Heart right ventricle (tissue), 16 donors: Measurements from ENCODE around the gene RBAK. TPM values are rescaled to one million over a fixed set of nuclear protein-coding genes. Genes with fewer than 3 reads are reported as not detected.
"Not testable (repeated sequence)": the region's sequence is repeated elsewhere in the genome, so short reads cannot be mapped to it uniquely, and the experiment has no call there.

ENCODE experiments used
- ATAC-seq, 8 donors: fragments of 200-7000 bp; cut with Tn5 transposase; one replicate each; pipeline ENCODE4 v1.9.1; 2020; ENCODE audit warnings: mild to moderate bottlenecking in 8 of 8, moderate library complexity in 8 of 8, moderate number of reproducible peaks in 1 of 8
- DNase-seq, 2 donors: peaks; one replicate each; pipeline ENCODE4 v3.0.0-alpha.2; 2020
- H3K27ac ChIP-seq, 10 donors: fragments of 200-600 bp; sonication (generic) in 2 of 10; one replicate each; pipeline versions ENCODE4 v1.5.0 to v1.8.0; 2020 to 2022; ENCODE audit warnings: mild to moderate bottlenecking in 3 of 10
- H3K27me3 ChIP-seq, 7 donors: fragments of 200-600 bp; one replicate each; pipeline ENCODE4 v1.8.0; 2021 to 2022; ENCODE audit warnings: mild to moderate bottlenecking in 2 of 7
- H3K36me3 ChIP-seq, 9 donors: fragments of 200-600 bp; sonication (generic) in 1 of 9; one replicate each; pipeline versions ENCODE4 v1.5.0 to v1.8.0; 2020 to 2022; ENCODE audit warnings: mild to moderate bottlenecking in 2 of 9
- H3K4me1 ChIP-seq, 9 donors: fragments of 200-600 bp; sonication (generic) in 1 of 9; one replicate each; pipeline versions ENCODE4 v1.5.0 to v1.8.0; 2020 to 2022; ENCODE audit warnings: mild to moderate bottlenecking in 4 of 9
- H3K4me3 ChIP-seq, 10 donors: fragments of 200-600 bp; sonication (generic) in 2 of 10; one replicate each; pipeline versions ENCODE4 v1.5.0 to v1.8.0; 2020 to 2022; ENCODE audit warnings: mild to moderate bottlenecking in 7 of 10, moderate library complexity in 2 of 10
- H3K9me3 ChIP-seq, 11 donors: fragments of 200-600 bp in 10 of 11; sonication (generic) in 2 of 11; one replicate each; pipeline versions ENCODE4 v1.5.0 to v1.8.0; 2013 to 2022; ENCODE audit warnings: mild to moderate bottlenecking in 2 of 11, control low read depth in 1 of 11, moderate library complexity in 1 of 11
- CTCF ChIP-seq, 9 donors: fragments of 200-600 bp; sonication (generic) in 2 of 9; IDR thresholded peaks; one replicate each; pipeline versions ENCODE4 v1.5.0 to v1.8.0; 2021 to 2022; ENCODE audit warnings: antibody characterized with exemption in 9 of 9, mild to moderate bottlenecking in 5 of 9, moderate library complexity in 1 of 9
- WGBS, 2 donors: extraction: QIAGEN DNeasy Blood & Tissue Kit; methylation state at CpG; one replicate each; pipeline ENCODE4 v1.1.7; 2013; ENCODE audit warnings: inconsistent platforms in 1 of 2; 5-methylcytosine and 5-hydroxymethylcytosine counted together
- intact Hi-C, 10 donors: fragments of 100-400 bp; cut with DNase I; formaldehyde crosslinking; loops; one replicate each; pipeline versions ENCODE4 v1.11.1 to v1.14.2; 2022
- polyA plus RNA-seq, 2 donors: library from polyadenylated mRNA; stranded (reverse); fragments of 200-250 nt; gene quantifications; one replicate each; pipeline ENCODE4 v1.2.3, GENCODE V29; 2013
- total RNA-seq, 10 donors: library from RNA; stranded (reverse); fragmentation: NEBNext Ultra II Directional in 3 of 10; extraction: Animal tissue kit (Norgen Biotek cat#: 25700) in 3 of 10; gene quantifications; one replicate each; pipeline versions ENCODE4 v1.2.1 to v1.2.4, GENCODE V29; 2021 to 2023
- donor health status: Arrhythmogenic right ventricular cardiomyopathy.
- donor health status: ischemic (EF 13 %, LVEDD 7.1; RV severe dilation, severe dysfunction).
- donor health status: healthy with polysubstance abuse.
- donor health status: DM: no; HTN: yes; CAD: no.
- donor health status: DM: no; HTN: no; CAD: no.
- donor health status: ischemic (EF 25% LVEDD 6.9; RV normal size, moderate dysfunction).
- donor health status: ischemic (EF 25% LVEDD 5.7; RV mildly dilated, moderate dysfunction).
- donor health status: healthy.
- donor health status: DM: yes; HTN: yes; CAD: no.
- donor health status: Ischemic cardiomyopathy.
- donor health status: ischemic (EF 35%, LVEDD 5.7; RV mildly dilated, moderate dysfunction).
- donor health status: nonischemic (EF 11% LVEDD 7.7; RV severe dilation, severe dysfunction).
- donor health status: DM: yes; HTN: yes; CAD: no.
- donor health status: PGD.
- donor health status: ischemic (EF 29% LVEDD 5.4; RV normal size, mild dysfunction).
- donor health status: nonischemic (EF 23%, LVEDD 6.1; RV moderate dilation, normal function).

The RBAK gene
- total and polyA plus RNA-seq, 12 donors, result 3.2 to 11.2 (median 9.3) TPM

- intact Hi-C loops, result no loop called here
- Histone ChIP-seq H3K36me3 (no peaks in the 10 kb centered on the region), H3K4me3 (no peak overlapping the region), H3K27me3 (no peaks in the 10 kb centered on the region), H3K9me3 (no peaks in the 10 kb centered on the region), H3K27ac (no peak overlapping the region), H3K4me1 (no peaks in the 10 kb centered on the region)
- no peak for DNase-seq
- no peak for ATAC-seq
- WGBS, 2 donors, result 89 to 91% methylated on average over 9 of the region's 9 CpGs
- no peak for TF ChIP-seq CTCF (IDR thresholded peaks at IDR 0.05)
Measured at GRCh38 chr7:5035276-5035675, 10.4 kb upstream of the RBAK start.

GRCh38 chr7:5036446-5036845, 9.2 kb upstream of the RBAK start:
- Histone ChIP-seq H3K36me3 (no peaks in the 10 kb centered on the region), H3K27ac (no peak overlapping the region), H3K4me3 (no peak overlapping the region), H3K9me3 (no peaks in the 10 kb centered on the region), H3K4me1 (no peaks in the 10 kb centered on the region), H3K27me3 (no peaks in the 10 kb centered on the region)
- TF ChIP-seq CTCF (IDR thresholded peaks at IDR 0.05), result no peak
- no peak for DNase-seq
- intact Hi-C loops, result no loop called here
- 85 to 86% methylated on average over 9 of the region's 9 CpGs for WGBS, 2 donors
- no peak for ATAC-seq

- intact Hi-C loops, result no loop called here
- DNase-seq (no peak), ATAC-seq (no peak)
- no peak overlapping the region for H3K27ac ChIP-seq
- no peaks in the 10 kb centered on the region for H3K9me3 ChIP-seq
- no peak for TF ChIP-seq CTCF (IDR thresholded peaks at IDR 0.05)
- H3K4me1 ChIP-seq, result peaks cover 0 to 7% (median 0%) of the 10 kb centered on the region in 9 donors
- H3K4me3 ChIP-seq, result no peak overlapping the region
- H3K27me3 ChIP-seq, result no peaks in the 10 kb centered on the region
- WGBS, 2 donors, result 78 to 84% methylated on average over 5 of the region's 5 CpGs
- no peaks in the 10 kb centered on the region for H3K36me3 ChIP-seq
Measured at GRCh38 chr7:5041047-5041446, 4.6 kb upstream of the RBAK start.

DNA sequence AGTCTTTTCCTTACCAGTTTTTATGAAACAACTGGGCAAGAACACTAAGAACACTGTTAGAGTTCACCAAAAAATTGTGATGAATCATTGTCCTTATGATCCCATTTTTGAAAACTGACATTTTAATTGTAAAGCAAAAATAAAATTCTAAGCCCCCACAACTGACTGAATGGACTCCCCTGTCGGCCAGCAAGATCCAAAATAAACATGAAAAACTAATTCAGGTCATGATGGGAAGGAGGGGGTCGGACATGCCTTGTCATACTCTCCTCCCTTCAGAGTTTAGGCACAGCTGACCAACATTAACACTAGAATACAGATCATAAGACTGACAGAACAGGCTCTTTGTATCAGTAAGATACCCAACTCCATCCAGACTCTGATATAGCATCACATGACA, 2.0 kb upstream of the RBAK start:
- ATAC-seq, result no peak
- TF ChIP-seq CTCF (IDR thresholded peaks at IDR 0.05), result no peak
- peaks cover 0 to 14% (median 10%) of the 10 kb centered on the region in 9 donors for H3K4me1 ChIP-seq
- WGBS, 2 donors, result 60 to 79% methylated on average over 2 of the region's 2 CpGs
- intact Hi-C loops, result no loop called here
- no peak overlapping the region for H3K4me3 ChIP-seq
- H3K36me3 ChIP-seq, result peaks cover 0 to 8% (median 3%) of the 10 kb centered on the region in 9 donors
- no peak for DNase-seq
- no peaks in the 10 kb centered on the region for H3K27me3 ChIP-seq
- no peaks in the 10 kb centered on the region for H3K9me3 ChIP-seq
- no peak overlapping the region for H3K27ac ChIP-seq

- not testable (repeated sequence) for DNase-seq
Measured at GRCh38 chr7:5046397-5046732, 705 bp downstream of the RBAK start.

GRCh38 chr7:5047127-5047526, 1.5 kb downstream of the RBAK start:
- H3K4me3 ChIP-seq, result peak overlapping the region in 6 of 10 donors; percentile 5 to 99 (median 94)
- intact Hi-C loops, ATAC-seq, H3K27me3 ChIP-seq, H3K27ac ChIP-seq, DNase-seq: not testable (repeated sequence)
- WGBS, 2 donors, result 97 to 99% methylated on average over 2 of the region's 2 CpGs
- H3K4me1 ChIP-seq, result peaks cover 0 to 14% (median 11%) of the 10 kb centered on the region in 9 donors
- H3K36me3 ChIP-seq, result peaks cover 0 to 42% (median 31%) of the 10 kb centered on the region in 9 donors
- peaks cover 0 to 25% (median 10%) of the 10 kb centered on the region in 11 donors for H3K9me3 ChIP-seq

More at GRCh38 chr7:5046397-5046732, 705 bp downstream of the RBAK start:
- Histone ChIP-seq H3K4me1 (peaks cover 0 to 14% (median 11%) of the 10 kb centered on the region in 9 donors), H3K27ac (peak overlapping the region; percentile 44 to 97 (median 91)), H3K4me3 (peak overlapping the region; percentile 73 to 99 (median 94)), H3K36me3 (peaks cover 0 to 35% (median 28%) of the 10 kb centered on the region in 9 donors), H3K9me3 (peaks cover 0 to 17% (median 2%) of the 10 kb centered on the region in 11 donors)
- H3K27me3 ChIP-seq, intact Hi-C loops, ATAC-seq: not testable (repeated sequence)
- WGBS, 2 donors, result 0 to 1% methylated on average over 20 of the region's 20 CpGs
